Stomach (tissue), 9 donors: ENCODE results near the gene CACTIN. TPM values are rescaled to one million over a fixed set of nuclear protein-coding genes. Genes with fewer than 3 reads are reported as not detected.
"Not testable (repeated sequence)": the region's sequence is repeated elsewhere in the genome, so short reads cannot be mapped to it uniquely, and the experiment has no call there.

Experiments
- DNase-seq, 2 donors: peaks; one replicate each; pipeline versions ENCODE4 v3.0.0 to v3.0.0-alpha.2; 2013 to 2019
- H3K27ac ChIP-seq, 5 donors: fragments of 200-600 bp in 4 of 5; sonication (generic) in 4 of 5; one replicate each; pipeline ENCODE4 v1.5.1; 2013 to 2019; ENCODE audit warnings: mild to moderate bottlenecking in 1 of 5, moderate library complexity in 1 of 5
- H3K27me3 ChIP-seq, 3 donors: fragments of 200-600 bp; sonication (generic); one replicate each; pipeline ENCODE4 v1.5.1; 2017 to 2019; ENCODE audit warnings: mixed run types in 1 of 3
- H3K36me3 ChIP-seq, 4 donors: fragments of 200-600 bp; sonication (generic); 1 replicate in 3 of 4; 2 replicates in 1 of 4; pipeline ENCODE4 v1.5.1; 2016 to 2019
- H3K4me1 ChIP-seq, 4 donors: fragments of 200-600 bp; sonication (generic); one replicate each; pipeline ENCODE4 v1.5.1; 2016 to 2019
- H3K4me3 ChIP-seq, 4 donors: fragments of 200-600 bp; sonication (generic) in 3 of 4; one replicate each; pipeline ENCODE4 v1.5.1; 2016 to 2019; ENCODE audit warnings: mild to moderate bottlenecking in 1 of 4
- H3K9me3 ChIP-seq, 4 donors: fragments of 200-600 bp; sonication (generic); one replicate each; pipeline ENCODE4 v1.5.1; 2016 to 2019
- EP300 ChIP-seq: sonication (generic); formaldehyde crosslinking; IDR thresholded peaks from one replicate; pipeline ENCODE4 v1.6.1; 2017; ENCODE audit warnings: antibody characterized with exemption
- POLR2A ChIP-seq, 4 donors: fragments of 450-650 bp; IDR thresholded peaks; one replicate each; pipeline ENCODE4 v1.6.1; 2016; ENCODE audit warnings: antibody characterized with exemption in 4 of 4, control low read depth in 2 of 4, mild to moderate bottlenecking in 1 of 4, moderate library complexity in 1 of 4
- POLR2AphosphoS5 ChIP-seq, 3 donors: sonication (generic); formaldehyde crosslinking; IDR thresholded peaks; one replicate each; pipeline ENCODE4 v1.6.1; 2016; ENCODE audit warnings: antibody characterized with exemption in 3 of 3
- WGBS, 5 donors: extraction: QIAGEN DNeasy Blood & Tissue Kit in 3 of 5; methylation state at CpG; one replicate each; pipeline versions ENCODE4 v1.1.5 to v1.1.7; 2013 to 2018; 5-methylcytosine and 5-hydroxymethylcytosine counted together
- intact Hi-C: fragments of 100-400 bp; cut with DNase I; formaldehyde crosslinking; loops from one replicate; pipeline ENCODE4 v1.15.1; 2023; ENCODE audit warnings: low total_unique reads
- polyA plus RNA-seq, 3 donors: library from polyadenylated mRNA; stranded (reverse); fragments of 200-250 nt; gene quantifications; one replicate each; pipeline ENCODE4 v1.2.3, GENCODE V29; 2013
- total RNA-seq, 5 donors: library from RNA; depleted of rRNA; stranded (reverse); fragments of >200 nt; gene quantifications; one replicate each; pipeline versions ENCODE4 v1.1.0 to v1.2.3, GENCODE V29; 2014 to 2016
- TF ChIP-seq, protein P1 (sequence below), 7 experiments: fragments of 450-650 bp in 4 of 7; fragments of 200-600 bp in 3 of 7; sonication (generic) in 3 of 7; IDR thresholded peaks; one replicate each; pipeline ENCODE4 v1.5.1; 2016 to 2019; ENCODE audit warnings: antibody characterized with exemption in 7 of 7, control low read depth in 2 of 7, mild to moderate bottlenecking in 1 of 7
- donor health status: healthy with polysubstance abuse.
- donor health status: Bipolar disorder and iron deficiency.
- donor health status: healthy.

The CACTIN gene
- total and polyA plus RNA-seq, 8 donors, result 9.8 to 180 (median 14.7) TPM

DNA sequence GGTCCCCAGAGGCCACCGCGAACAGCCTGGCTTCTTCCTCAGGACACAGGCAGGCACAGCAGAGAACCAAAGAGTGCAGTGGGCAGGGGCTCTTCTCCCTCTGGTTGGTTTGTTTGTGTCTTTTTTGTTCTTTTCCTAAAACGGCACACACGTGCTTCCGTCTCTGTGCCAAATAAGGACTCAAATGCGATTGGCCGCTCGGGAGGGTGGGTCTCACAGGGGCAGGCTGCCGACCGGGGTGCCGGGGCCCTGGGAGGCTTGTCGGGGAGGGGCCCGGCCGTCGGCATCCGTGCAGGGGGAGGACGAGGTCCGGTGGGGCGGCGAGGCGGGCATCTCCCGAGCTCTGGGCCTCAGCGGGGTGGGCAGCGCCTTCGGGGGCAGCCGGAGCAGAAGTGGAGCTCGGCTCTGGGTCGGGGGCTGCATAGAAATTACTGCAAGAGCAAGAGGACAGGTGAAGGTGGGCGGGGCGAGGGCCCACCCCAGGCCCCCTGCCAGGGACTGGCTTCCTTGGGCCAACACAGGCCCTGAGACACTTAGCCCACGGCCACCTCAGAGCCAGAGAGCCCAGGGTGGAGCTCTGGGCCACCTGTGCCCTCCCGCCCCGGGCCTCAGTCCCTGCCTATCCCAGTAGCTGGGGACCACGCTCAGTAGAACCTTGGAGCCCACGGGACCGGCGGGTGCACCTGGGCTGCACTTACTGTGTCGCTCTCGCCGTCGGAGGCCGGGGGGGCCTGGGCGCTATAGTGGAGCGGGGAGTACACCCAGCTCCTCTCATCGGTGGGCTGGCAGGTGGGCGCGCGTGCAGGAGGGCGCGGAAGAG, 6.4 kb upstream of the CACTIN start:
- no peaks in the 10 kb centered on the region for H3K4me1 ChIP-seq
- H3K9me3 ChIP-seq, result no peaks in the 10 kb centered on the region
- TF ChIP-seq EP300 (no peak), POLR2AphosphoS5 (IDR thresholded peaks at IDR 0.05) (no peak), POLR2A (IDR thresholded peaks at IDR 0.05) (no peak)
- TF ChIP-seq, protein P1, sequence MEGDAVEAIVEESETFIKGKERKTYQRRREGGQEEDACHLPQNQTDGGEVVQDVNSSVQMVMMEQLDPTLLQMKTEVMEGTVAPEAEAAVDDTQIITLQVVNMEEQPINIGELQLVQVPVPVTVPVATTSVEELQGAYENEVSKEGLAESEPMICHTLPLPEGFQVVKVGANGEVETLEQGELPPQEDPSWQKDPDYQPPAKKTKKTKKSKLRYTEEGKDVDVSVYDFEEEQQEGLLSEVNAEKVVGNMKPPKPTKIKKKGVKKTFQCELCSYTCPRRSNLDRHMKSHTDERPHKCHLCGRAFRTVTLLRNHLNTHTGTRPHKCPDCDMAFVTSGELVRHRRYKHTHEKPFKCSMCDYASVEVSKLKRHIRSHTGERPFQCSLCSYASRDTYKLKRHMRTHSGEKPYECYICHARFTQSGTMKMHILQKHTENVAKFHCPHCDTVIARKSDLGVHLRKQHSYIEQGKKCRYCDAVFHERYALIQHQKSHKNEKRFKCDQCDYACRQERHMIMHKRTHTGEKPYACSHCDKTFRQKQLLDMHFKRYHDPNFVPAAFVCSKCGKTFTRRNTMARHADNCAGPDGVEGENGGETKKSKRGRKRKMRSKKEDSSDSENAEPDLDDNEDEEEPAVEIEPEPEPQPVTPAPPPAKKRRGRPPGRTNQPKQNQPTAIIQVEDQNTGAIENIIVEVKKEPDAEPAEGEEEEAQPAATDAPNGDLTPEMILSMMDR (IDR thresholded peaks at IDR 0.05), result no peak
- intact Hi-C loops, result no loop called here
- H3K4me3 ChIP-seq, result no peak overlapping the region
- DNase-seq, result no peak
- H3K27me3 ChIP-seq, result no peaks in the 10 kb centered on the region
- WGBS, 5 donors, result 86 to 91% (median 90%) methylated on average over 43 to 50 of the region's 50 CpGs
- H3K36me3 ChIP-seq, result peaks cover 10 to 81% (median 61%) of the 10 kb centered on the region in 4 donors
- peak overlapping the region in 1 of 5 donors; percentile 58 for H3K27ac ChIP-seq

- Histone ChIP-seq H3K27me3 (no peaks in the 10 kb centered on the region), H3K4me3 (no peak overlapping the region), H3K4me1 (peaks cover 0 to 6% (median 5%) of the 10 kb centered on the region in 4 donors), H3K27ac (peak overlapping the region in 1 of 5 donors; percentile 58), H3K36me3 (peaks cover 6 to 72% (median 52%) of the 10 kb centered on the region in 4 donors), H3K9me3 (no peaks in the 10 kb centered on the region)
- TF ChIP-seq, protein P1 (IDR thresholded peaks at IDR 0.05), result no peak
- TF ChIP-seq POLR2A (IDR thresholded peaks at IDR 0.05), result no peak
- TF ChIP-seq POLR2AphosphoS5 (IDR thresholded peaks at IDR 0.05), result no peak
- TF ChIP-seq EP300, result no peak
- no peak for DNase-seq
- 77 to 89% (median 85%) methylated on average over 2 to 16 of the region's 16 CpGs for WGBS, 5 donors
- intact Hi-C loops, result no loop called here
These were observed 5.5 kb upstream of the CACTIN start for GRCh38 chr19:3632098-3632497.

- intact Hi-C loops, result no loop called here
- Histone ChIP-seq H3K27ac (no peak overlapping the region), H3K4me3 (no peak overlapping the region), H3K36me3 (peaks cover 0 to 64% (median 44%) of the 10 kb centered on the region in 4 donors), H3K9me3 (no peaks in the 10 kb centered on the region), H3K27me3 (no peaks in the 10 kb centered on the region), H3K4me1 (peaks cover 0 to 7% (median 7%) of the 10 kb centered on the region in 4 donors)
- 89 to 92% (median 90%) methylated on average over 29 to 43 of the region's 43 CpGs for WGBS, 5 donors
- DNase-seq, result no peak
- TF ChIP-seq POLR2A (IDR thresholded peaks at IDR 0.05), result no peak
These were observed 4.7 kb upstream of the CACTIN start for GRCh38 chr19:3631053-3631861.

GRCh38 chr19:3628766-3629165, 2.2 kb upstream of the CACTIN start:
- not testable (repeated sequence) for H3K4me3 ChIP-seq
- 60 to 66% (median 62%) methylated on average over 9 of the region's 9 CpGs for WGBS, 5 donors

GRCh38 chr19:3627351-3627723, 747 bp upstream of the CACTIN start:
- Histone ChIP-seq H3K4me3 (peak overlapping the region in 2 of 4 donors; percentile 93 to 100), H3K36me3 (peaks cover 3 to 41% (median 39%) of the 10 kb centered on the region in 4 donors), H3K27ac (peak overlapping the region; percentile 35 to 93 (median 90)), H3K27me3 (no peaks in the 10 kb centered on the region), H3K9me3 (no peaks in the 10 kb centered on the region), H3K4me1 (peaks cover 14 to 34% (median 31%) of the 10 kb centered on the region in 4 donors)
- no peak for TF ChIP-seq EP300
- TF ChIP-seq POLR2A (IDR thresholded peaks at IDR 0.05), result no peak
- TF ChIP-seq, protein P1 (IDR thresholded peaks at IDR 0.05), result no peak
- no peak for TF ChIP-seq POLR2AphosphoS5 (IDR thresholded peaks at IDR 0.05)
- no peak for DNase-seq
- 53 to 65% (median 56%) methylated on average over 7 of the region's 7 CpGs for WGBS, 5 donors
- intact Hi-C loops, result no loop called here

More at GRCh38 chr19:3628766-3629165, 2.2 kb upstream of the CACTIN start:
- H3K9me3 ChIP-seq, intact Hi-C loops, H3K27me3 ChIP-seq, H3K27ac ChIP-seq, DNase-seq: not testable (repeated sequence)
- peaks cover 0 to 41% (median 37%) of the 10 kb centered on the region in 4 donors for H3K36me3 ChIP-seq
- peaks cover 14 to 32% (median 31%) of the 10 kb centered on the region in 4 donors for H3K4me1 ChIP-seq
